Transverse colon (tissue), 4 donors: ENCODE measurements around the gene MYBPC1. TPM values are rescaled to one million over a fixed set of nuclear protein-coding genes. Genes with fewer than 3 reads are reported as not detected.
"Not testable (repeated sequence)": the region's sequence is repeated elsewhere in the genome, so short reads cannot be mapped to it uniquely, and the experiment has no call there.

Experiments used
- DNase-seq: peaks from one replicate; pipeline ENCODE4 v3.0.0-alpha.2; 2019
- H3K27ac ChIP-seq, 4 donors: fragments of 200-600 bp; sonication (generic); 2 replicates each; pipeline ENCODE4 v1.5.1; 2016 to 2018; ENCODE audit warnings: inconsistent platforms in 4 of 4
- H3K27me3 ChIP-seq: fragments of 200-600 bp; sonication (generic); 2 replicates; pipeline ENCODE4 v1.5.1; 2017; ENCODE audit warnings: inconsistent platforms
- H3K36me3 ChIP-seq, 4 donors: fragments of 200-600 bp; sonication (generic); 2 replicates each; pipeline ENCODE4 v1.5.1; 2017 to 2019; ENCODE audit warnings: inconsistent platforms in 4 of 4
- H3K4me1 ChIP-seq, 4 donors: fragments of 200-600 bp; sonication (generic); 2 replicates each; pipeline ENCODE4 v1.5.1; 2017 to 2020; ENCODE audit warnings: inconsistent platforms in 4 of 4
- H3K4me3 ChIP-seq, 4 donors: fragments of 200-600 bp; sonication (generic); 1 replicate in 1 of 4; 2 replicates in 3 of 4; pipeline versions ENCODE4 v1.5.1 to v1.6.1; 2017 to 2019; ENCODE audit warnings: inconsistent platforms in 4 of 4
- H3K9me3 ChIP-seq, 2 donors: fragments of 200-600 bp; sonication (generic); 2 replicates each; pipeline ENCODE4 v1.5.1; 2017 to 2019; ENCODE audit warnings: inconsistent platforms in 2 of 2
- CTCF ChIP-seq, 5 experiments: fragments of 200-600 bp in 3 of 5; fragments of 450-650 bp in 2 of 5; sonication (generic) in 3 of 5; IDR thresholded peaks; 1 replicate in 2 of 5; 2 replicates in 3 of 5; pipeline ENCODE4 v1.5.1; 2016 to 2017; ENCODE audit warnings: antibody characterized with exemption in 5 of 5, inconsistent platforms in 3 of 5, mild to moderate bottlenecking in 2 of 5, moderate library complexity in 1 of 5
- EP300 ChIP-seq: sonication (generic); formaldehyde crosslinking; IDR thresholded peaks from one replicate; pipeline ENCODE4 v1.6.1; 2017; ENCODE audit warnings: antibody characterized with exemption, low read depth
- POLR2A ChIP-seq: fragments of 450-650 bp; IDR thresholded peaks from one replicate; pipeline ENCODE4 v1.6.1; 2016; ENCODE audit warnings: antibody characterized with exemption, mild to moderate bottlenecking, moderate library complexity
- POLR2AphosphoS5 ChIP-seq, 3 donors: sonication (generic); formaldehyde crosslinking; IDR thresholded peaks; one replicate each; pipeline ENCODE4 v1.6.1; 2016; ENCODE audit warnings: antibody characterized with exemption in 3 of 3
- WGBS, 2 donors: methylation state at CpG; one replicate each; pipeline ENCODE4 v1.1.5; 2018; ENCODE audit warnings: low coverage in 1 of 2; 5-methylcytosine and 5-hydroxymethylcytosine counted together
- in situ Hi-C, 4 donors: fragments of 200-750 bp; cut with MboI; loops; one replicate each; pipeline versions ENCODE4 v1.15.0 to v1.15.1; 2017; ENCODE audit warnings: low sequenced_read_pairs in 3 of 4, low pct_ligation_motif_present in 1 of 4, low pct_unique_long_range_greater_than_20kb in 1 of 4
- intact Hi-C: fragments of 100-400 bp; cut with DNase I; formaldehyde crosslinking; loops from one replicate; pipeline ENCODE4 v1.15.1; 2023; ENCODE audit warnings: low total_unique reads
- total RNA-seq, 4 donors: library from RNA; depleted of rRNA; stranded (reverse); fragments of >200 nt; gene quantifications; one replicate each; pipeline ENCODE4 v1.1.0, GENCODE V29; 2016

MYBPC1 gene
- total RNA-seq, 4 donors from 2014 or later: 151 to 247 (median 182) TPM; not detected in 1

GRCh38 chr12:101671833-101672232 is 77.1 kb downstream of the MYBPC1 start:
- peak overlapping the region; percentile 16 to 60 (median 58) for H3K27ac ChIP-seq
- in situ Hi-C loops: no loop called here
- no peak for DNase-seq
- H3K27me3 ChIP-seq: no peaks in the 10 kb centered on the region
- H3K4me3 ChIP-seq: no peak overlapping the region
- WGBS, 2 donors: 70 to 80% methylated on average over 4 of the region's 4 CpGs
- no peaks in the 10 kb centered on the region for H3K9me3 ChIP-seq
- no peaks in the 10 kb centered on the region for H3K36me3 ChIP-seq
- TF ChIP-seq POLR2AphosphoS5 (IDR thresholded peaks at IDR 0.05) (no peak), CTCF (IDR thresholded peaks at IDR 0.05) (no peak), POLR2A (no peak), EP300 (no peak)
- H3K4me1 ChIP-seq: peaks cover 0 to 55% (median 29%) of the 10 kb centered on the region in 4 donors
- intact Hi-C loops: no loop called here

GRCh38 chr12:101675555-101675954 is 80.8 kb downstream of the MYBPC1 start:
- Histone ChIP-seq H3K27me3 (no peaks in the 10 kb centered on the region), H3K36me3 (no peaks in the 10 kb centered on the region), H3K27ac (peak overlapping the region; percentile 27 to 66 (median 36)), H3K4me1 (peaks cover 0 to 40% (median 21%) of the 10 kb centered on the region in 4 donors), H3K9me3 (no peaks in the 10 kb centered on the region), H3K4me3 (no peak overlapping the region)
- no peak for DNase-seq
- in situ Hi-C loops: no loop called here
- 67 to 85% methylated on average over 2 of the region's 2 CpGs for WGBS, 2 donors
- intact Hi-C loops: no loop called here
- TF ChIP-seq CTCF (IDR thresholded peaks at IDR 0.05) (no peak), EP300 (no peak), POLR2A (no peak), POLR2AphosphoS5 (IDR thresholded peaks at IDR 0.05) (no peak)

- H3K36me3 ChIP-seq, in situ Hi-C loops, H3K4me3 ChIP-seq, H3K27me3 ChIP-seq, intact Hi-C loops, DNase-seq, H3K9me3 ChIP-seq: not testable (repeated sequence)
- peaks cover 0 to 32% (median 19%) of the 10 kb centered on the region in 4 donors for H3K4me1 ChIP-seq
- H3K27ac ChIP-seq: peak overlapping the region in 3 of 4 donors; percentile 27 to 66 (median 36)
- 32 to 61% methylated on average over 3 of the region's 3 CpGs for WGBS, 2 donors
Measured at GRCh38 chr12:101676497-101676896, 81.7 kb downstream of the MYBPC1 start.

- DNase-seq: no peak
- no peaks in the 10 kb centered on the region for H3K36me3 ChIP-seq
- H3K27me3 ChIP-seq: no peaks in the 10 kb centered on the region
- no peak overlapping the region for H3K27ac ChIP-seq
- intact Hi-C loops: no loop called here
- in situ Hi-C loops: no loop called here
- H3K4me3 ChIP-seq: no peak overlapping the region
- TF ChIP-seq POLR2A (no peak), EP300 (no peak), POLR2AphosphoS5 (IDR thresholded peaks at IDR 0.05) (no peak), CTCF (IDR thresholded peaks at IDR 0.05) (no peak)
- no peaks in the 10 kb centered on the region for H3K9me3 ChIP-seq
- peaks cover 0 to 16% (median 9%) of the 10 kb centered on the region in 4 donors for H3K4me1 ChIP-seq
Measured at GRCh38 chr12:101678081-101678480, 83.3 kb downstream of the MYBPC1 start.

- H3K27ac ChIP-seq: no peak overlapping the region
- in situ Hi-C loops: no loop called here
- intact Hi-C loops: no loop called here
- no peak overlapping the region for H3K4me3 ChIP-seq
- no peak for DNase-seq
- H3K4me1 ChIP-seq: peaks cover 0 to 15% (median 9%) of the 10 kb centered on the region in 4 donors
- no peaks in the 10 kb centered on the region for H3K36me3 ChIP-seq
- no peak for TF ChIP-seq POLR2AphosphoS5 (IDR thresholded peaks at IDR 0.05)
- no peak for TF ChIP-seq POLR2A
- TF ChIP-seq EP300: no peak
- no peak for TF ChIP-seq CTCF (IDR thresholded peaks at IDR 0.05)
- no peaks in the 10 kb centered on the region for H3K9me3 ChIP-seq
- WGBS, 2 donors: 81 to 85% methylated on average over 3 of the region's 3 CpGs
- no peaks in the 10 kb centered on the region for H3K27me3 ChIP-seq
Measured at GRCh38 chr12:101680240-101680639, 85.5 kb downstream of the MYBPC1 start.
